WTC11 (cell line): ENCODE measurements around the gene RNU1-2. TPM values are rescaled to one million over a fixed set of nuclear protein-coding genes. Genes with fewer than 3 reads are reported as not detected.

Experiments used
- ATAC-seq: fragments of 200-7000 bp; cut with Tn5 transposase; 2 replicates; pipeline ENCODE4 v1.10.0; 2021; ENCODE audit warnings: mild to moderate bottlenecking, moderate library complexity
- CTCF ChIA-PET: fragments of 300-600 bp; sonication (Branson Sonifier 250); formaldehyde crosslinking; loops from one replicate; lab custom pipeline; 2021; ENCODE audit warnings: antibody characterized with exemption; lab: Charles Lee
- POLR2A ChIA-PET: fragments of 350-600 bp; sonication (Branson Sonifier 250); formaldehyde crosslinking; loops from one replicate; lab custom pipeline; 2021; ENCODE audit warnings: antibody characterized with exemption; lab: Charles Lee
- DNase-seq: peaks from one replicate; pipeline ENCODE4 v3.0.0; 2021; ENCODE audit warnings: low spot score
- H3K27ac Mint-ChIP-seq: 2 replicates; pipeline ENCODE4 v1.8.0; 2021; ENCODE audit warnings: mixed read lengths
- H3K27me3 Mint-ChIP-seq: 2 replicates; pipeline ENCODE4 v1.8.0; 2021; ENCODE audit warnings: low read depth, mild to moderate bottlenecking, moderate library complexity, mixed read lengths
- H3K36me3 Mint-ChIP-seq: 2 replicates; pipeline ENCODE4 v1.8.0; 2021; ENCODE audit warnings: mixed read lengths
- H3K4me1 Mint-ChIP-seq: 2 replicates; pipeline ENCODE4 v1.8.0; 2022; ENCODE audit warnings: mixed read lengths
- H3K4me3 Mint-ChIP-seq: 2 replicates; pipeline ENCODE4 v1.8.0; 2021; ENCODE audit warnings: mild to moderate bottlenecking, moderate library complexity, mixed read lengths
- H3K9me3 Mint-ChIP-seq: 2 replicates; pipeline ENCODE4 v1.8.0; 2021; ENCODE audit warnings: mixed read lengths
- JUN ChIP-seq: sonication (generic); formaldehyde crosslinking; IDR thresholded peaks from 2 replicates; pipeline ENCODE4 v1.8.0; 2023; ENCODE audit warnings: mild to moderate bottlenecking, missing genetic modification reagents
- KAT7 ChIP-seq: sonication (generic); formaldehyde crosslinking; IDR thresholded peaks from 2 replicates; pipeline ENCODE4 v1.8.1; 2023; ENCODE audit warnings: missing genetic modification reagents, mild to moderate bottlenecking, borderline replicate concordance
- MXD4 ChIP-seq: fragments of 250-450 bp; sonication (Bioruptor Pico); IDR thresholded peaks from 2 replicates; pipeline ENCODE4 v1.8.0; 2021; ENCODE audit warnings: mild to moderate bottlenecking, moderate library complexity, borderline replicate concordance
- NR1H2 ChIP-seq: sonication (generic); formaldehyde crosslinking; IDR thresholded peaks from 2 replicates; pipeline ENCODE4 v1.9.0; 2021; ENCODE audit warnings: mild to moderate bottlenecking, moderate library complexity, missing genetic modification reagents
- SOX15 ChIP-seq: fragments of 250-450 bp; sonication (Bioruptor Pico); IDR thresholded peaks from 2 replicates; pipeline ENCODE4 v1.9.0; 2021; ENCODE audit warnings: mild to moderate bottlenecking
- SP1 ChIP-seq: sonication (generic); formaldehyde crosslinking; conservative IDR thresholded peaks from 2 replicates; pipeline ENCODE4 v1.8.1; 2022; ENCODE audit warnings: missing genetic modification reagents
- TEAD4 ChIP-seq: sonication (generic); formaldehyde crosslinking; IDR thresholded peaks from 2 replicates; pipeline ENCODE4 v1.8.0; 2022; ENCODE audit warnings: mild to moderate bottlenecking, missing genetic modification reagents
- TP53 ChIP-seq: sonication (generic); formaldehyde crosslinking; IDR thresholded peaks from 2 replicates; pipeline ENCODE4 v1.8.1; 2023; ENCODE audit warnings: mild to moderate bottlenecking, missing genetic modification reagents
- ZNF263 ChIP-seq: sonication (generic); formaldehyde crosslinking; IDR thresholded peaks from 2 replicates; pipeline ENCODE4 v1.8.1; 2022; ENCODE audit warnings: low read depth, mild to moderate bottlenecking, moderate library complexity, missing genetic modification reagents
- ZNF416 ChIP-seq: fragments of 250-450 bp; sonication (Bioruptor Pico); IDR thresholded peaks from 2 replicates; pipeline ENCODE4 v1.9.0; 2021; ENCODE audit warnings: mild to moderate bottlenecking, inconsistent platforms
- ZNF423 ChIP-seq: fragments of 250-450 bp; sonication (Bioruptor Pico); IDR thresholded peaks from 2 replicates; pipeline ENCODE4 v2.1.2; 2022; ENCODE audit warnings: mild to moderate bottlenecking, moderate library complexity
- total RNA-seq: library from RNA; stranded (reverse); gene quantifications from 3 replicates; pipeline ENCODE4 v1.2.3, GENCODE V29; 2021
- TF ChIP-seq, protein P1 (sequence below): sonication (generic); formaldehyde crosslinking; conservative IDR thresholded peaks from 2 replicates; pipeline ENCODE4 v1.8.1; 2022; ENCODE audit warnings: mild to moderate bottlenecking, missing genetic modification reagents
- TF ChIP-seq, protein P2 (sequence below): sonication (generic); formaldehyde crosslinking; IDR thresholded peaks from 2 replicates; pipeline ENCODE4 v1.8.1; 2023; ENCODE audit warnings: mild to moderate bottlenecking, missing genetic modification reagents
- TF ChIP-seq, protein P3 (sequence below): fragments of 250-450 bp; sonication (Bioruptor Pico); IDR thresholded peaks from 2 replicates; pipeline ENCODE4 v1.8.0; 2021; ENCODE audit warnings: mild to moderate bottlenecking
- TF ChIP-seq, protein P4 (sequence below): fragments of 250-450 bp; sonication (Bioruptor Pico); IDR thresholded peaks from 2 replicates; pipeline ENCODE4 v2.1.2; 2022; ENCODE audit warnings: mild to moderate bottlenecking, moderate library complexity
- TF ChIP-seq, protein P5 (sequence below): fragments of 250-450 bp; sonication (Bioruptor Pico); conservative IDR thresholded peaks from 2 replicates; pipeline ENCODE4 v1.9.0; 2021; ENCODE audit warnings: mild to moderate bottlenecking
- TF ChIP-seq, protein P6 (sequence below): sonication (generic); formaldehyde crosslinking; IDR thresholded peaks from 2 replicates; pipeline ENCODE4 v1.8.1; 2022; ENCODE audit warnings: mild to moderate bottlenecking, moderate library complexity, missing genetic modification reagents
- TF ChIP-seq, protein P7 (sequence below): sonication (generic); formaldehyde crosslinking; IDR thresholded peaks from 2 replicates; pipeline ENCODE4 v1.8.1; 2023; ENCODE audit warnings: mild to moderate bottlenecking, missing genetic modification reagents
- TF ChIP-seq, protein P8 (sequence below): sonication (generic); formaldehyde crosslinking; IDR thresholded peaks from 2 replicates; pipeline ENCODE4 v1.8.0; 2022; ENCODE audit warnings: mild to moderate bottlenecking, missing genetic modification reagents
- TF ChIP-seq, protein P9 (sequence below): sonication (generic); formaldehyde crosslinking; IDR thresholded peaks from 2 replicates; pipeline ENCODE4 v1.8.0; 2023; ENCODE audit warnings: missing genetic modification reagents
- TF ChIP-seq, protein P10 (sequence below): sonication (generic); formaldehyde crosslinking; IDR thresholded peaks from 2 replicates; pipeline ENCODE4 v1.8.0; 2023; ENCODE audit warnings: mild to moderate bottlenecking, missing genetic modification reagents

RNU1-2 gene
- total RNA-seq, 1 experiment from 2014 or later: 1,197 TPM

DNA sequence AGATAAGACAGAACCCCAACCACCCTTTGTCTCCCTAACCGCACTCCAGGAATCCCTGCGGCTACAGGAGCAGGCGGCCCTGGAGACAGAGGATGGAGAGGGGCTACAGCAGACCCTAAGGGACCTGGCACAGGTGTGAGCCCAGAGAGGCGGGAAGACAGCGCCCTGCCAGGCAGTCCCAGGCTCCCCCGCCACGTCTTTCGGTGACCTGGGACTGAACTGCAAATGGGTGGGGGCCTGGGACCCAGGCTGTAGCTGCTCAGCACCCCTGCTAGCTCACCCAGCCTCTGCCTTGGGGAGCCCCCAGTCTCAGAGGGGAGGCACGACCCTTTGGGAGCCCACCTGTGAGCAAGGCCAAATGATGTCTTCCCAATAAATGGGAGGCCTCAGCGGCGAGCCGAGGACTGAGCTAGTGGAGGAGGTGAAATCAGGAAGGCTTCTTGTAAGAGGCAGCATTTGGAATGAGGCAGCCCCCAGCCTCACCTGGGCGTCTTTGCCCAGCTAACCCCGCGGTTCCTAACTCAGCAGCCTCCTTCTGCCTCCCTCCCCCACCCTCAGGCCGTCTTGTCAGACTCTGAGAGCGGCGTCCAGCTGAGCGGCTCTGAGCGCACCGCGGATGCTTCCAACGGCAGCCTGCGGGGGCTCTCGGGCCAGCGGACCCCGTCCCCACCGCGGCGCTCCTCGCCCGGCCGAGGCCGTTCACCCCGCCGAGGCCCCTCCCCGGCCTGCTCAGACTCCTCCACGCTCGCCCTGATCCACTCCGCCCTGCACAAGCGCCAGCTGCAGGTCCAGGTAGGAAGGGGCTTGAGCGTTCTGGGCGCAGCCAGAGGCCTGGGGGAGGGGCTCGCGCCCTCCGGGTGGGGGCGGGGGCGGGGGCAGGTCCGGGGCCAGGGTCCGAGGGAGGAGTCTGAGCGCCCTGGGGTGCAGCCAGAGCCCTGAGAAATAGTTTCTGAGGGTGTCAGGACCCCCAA, 42.9 kb downstream of the RNU1-2 start:
- H3K27me3 Mint-ChIP-seq: no peaks in the 10 kb centered on the region

More for the DNA sequence above, 42.9 kb downstream of the RNU1-2 start:
- H3K36me3 Mint-ChIP-seq: peaks cover 43% of the 10 kb centered on the region
- H3K4me1 Mint-ChIP-seq: peaks cover 10% of the 10 kb centered on the region
- ChIA-PET CTCF (interaction anchor here (0.7 to 2.6 kb wide), 11 partner anchors 9 to 318 kb away, joined by 3 to 11 read pairs (median 4); no protein-coding TSS in a partner anchor), POLR2A (no interaction called here)
- H3K9me3 Mint-ChIP-seq: no peaks in the 10 kb centered on the region
- DNase-seq: peak; percentile 71
- peak overlapping the region; percentile 45 for H3K27ac Mint-ChIP-seq
- peak overlapping the region; percentile 40 for H3K4me3 Mint-ChIP-seq
- peak; percentile 72 for ATAC-seq
- TF ChIP-seq SOX15 (CRISPR knock-in tag) (no peak), ZNF423 (CRISPR knock-in tag) (peak; percentile 55; the same call in 1 of the 2 replicates), MXD4 (CRISPR knock-in tag) (no peak), ZNF416 (no peak), SP1 (0 out of 2 replicates have a peak, but pooled peaks have one; percentile 10), TP53 (CRISPR knock-in tag) (0 out of 2 replicates have a peak, but pooled peaks have one; percentile 34), JUN (CRISPR knock-in tag) (no peak), NR1H2 (no peak), ZNF263 (peak; percentile 28; the same call in 1 of the 2 replicates), KAT7 (CRISPR knock-in tag) (0 out of 2 replicates have a peak, but pooled peaks have one; percentile 38), TEAD4 (no peak)
- TF ChIP-seq, protein P1, sequence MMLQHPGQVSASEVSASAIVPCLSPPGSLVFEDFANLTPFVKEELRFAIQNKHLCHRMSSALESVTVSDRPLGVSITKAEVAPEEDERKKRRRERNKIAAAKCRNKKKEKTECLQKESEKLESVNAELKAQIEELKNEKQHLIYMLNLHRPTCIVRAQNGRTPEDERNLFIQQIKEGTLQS: no peak
- TF ChIP-seq, protein P2, sequence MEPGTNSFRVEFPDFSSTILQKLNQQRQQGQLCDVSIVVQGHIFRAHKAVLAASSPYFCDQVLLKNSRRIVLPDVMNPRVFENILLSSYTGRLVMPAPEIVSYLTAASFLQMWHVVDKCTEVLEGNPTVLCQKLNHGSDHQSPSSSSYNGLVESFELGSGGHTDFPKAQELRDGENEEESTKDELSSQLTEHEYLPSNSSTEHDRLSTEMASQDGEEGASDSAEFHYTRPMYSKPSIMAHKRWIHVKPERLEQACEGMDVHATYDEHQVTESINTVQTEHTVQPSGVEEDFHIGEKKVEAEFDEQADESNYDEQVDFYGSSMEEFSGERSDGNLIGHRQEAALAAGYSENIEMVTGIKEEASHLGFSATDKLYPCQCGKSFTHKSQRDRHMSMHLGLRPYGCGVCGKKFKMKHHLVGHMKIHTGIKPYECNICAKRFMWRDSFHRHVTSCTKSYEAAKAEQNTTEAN (CRISPR knock-in tag): no peak
- TF ChIP-seq, protein P3, sequence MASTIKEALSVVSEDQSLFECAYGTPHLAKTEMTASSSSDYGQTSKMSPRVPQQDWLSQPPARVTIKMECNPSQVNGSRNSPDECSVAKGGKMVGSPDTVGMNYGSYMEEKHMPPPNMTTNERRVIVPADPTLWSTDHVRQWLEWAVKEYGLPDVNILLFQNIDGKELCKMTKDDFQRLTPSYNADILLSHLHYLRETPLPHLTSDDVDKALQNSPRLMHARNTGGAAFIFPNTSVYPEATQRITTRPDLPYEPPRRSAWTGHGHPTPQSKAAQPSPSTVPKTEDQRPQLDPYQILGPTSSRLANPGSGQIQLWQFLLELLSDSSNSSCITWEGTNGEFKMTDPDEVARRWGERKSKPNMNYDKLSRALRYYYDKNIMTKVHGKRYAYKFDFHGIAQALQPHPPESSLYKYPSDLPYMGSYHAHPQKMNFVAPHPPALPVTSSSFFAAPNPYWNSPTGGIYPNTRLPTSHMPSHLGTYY: no peak
- TF ChIP-seq, protein P4, sequence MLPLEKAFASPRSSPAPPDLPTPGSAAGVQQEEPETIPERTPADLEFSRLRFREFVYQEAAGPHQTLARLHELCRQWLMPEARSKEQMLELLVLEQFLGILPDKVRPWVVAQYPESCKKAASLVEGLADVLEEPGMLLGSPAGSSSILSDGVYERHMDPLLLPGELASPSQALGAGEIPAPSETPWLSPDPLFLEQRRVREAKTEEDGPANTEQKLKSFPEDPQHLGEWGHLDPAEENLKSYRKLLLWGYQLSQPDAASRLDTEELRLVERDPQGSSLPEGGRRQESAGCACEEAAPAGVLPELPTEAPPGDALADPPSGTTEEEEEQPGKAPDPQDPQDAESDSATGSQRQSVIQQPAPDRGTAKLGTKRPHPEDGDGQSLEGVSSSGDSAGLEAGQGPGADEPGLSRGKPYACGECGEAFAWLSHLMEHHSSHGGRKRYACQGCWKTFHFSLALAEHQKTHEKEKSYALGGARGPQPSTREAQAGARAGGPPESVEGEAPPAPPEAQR (CRISPR knock-in tag): no peak
- TF ChIP-seq, protein P5, sequence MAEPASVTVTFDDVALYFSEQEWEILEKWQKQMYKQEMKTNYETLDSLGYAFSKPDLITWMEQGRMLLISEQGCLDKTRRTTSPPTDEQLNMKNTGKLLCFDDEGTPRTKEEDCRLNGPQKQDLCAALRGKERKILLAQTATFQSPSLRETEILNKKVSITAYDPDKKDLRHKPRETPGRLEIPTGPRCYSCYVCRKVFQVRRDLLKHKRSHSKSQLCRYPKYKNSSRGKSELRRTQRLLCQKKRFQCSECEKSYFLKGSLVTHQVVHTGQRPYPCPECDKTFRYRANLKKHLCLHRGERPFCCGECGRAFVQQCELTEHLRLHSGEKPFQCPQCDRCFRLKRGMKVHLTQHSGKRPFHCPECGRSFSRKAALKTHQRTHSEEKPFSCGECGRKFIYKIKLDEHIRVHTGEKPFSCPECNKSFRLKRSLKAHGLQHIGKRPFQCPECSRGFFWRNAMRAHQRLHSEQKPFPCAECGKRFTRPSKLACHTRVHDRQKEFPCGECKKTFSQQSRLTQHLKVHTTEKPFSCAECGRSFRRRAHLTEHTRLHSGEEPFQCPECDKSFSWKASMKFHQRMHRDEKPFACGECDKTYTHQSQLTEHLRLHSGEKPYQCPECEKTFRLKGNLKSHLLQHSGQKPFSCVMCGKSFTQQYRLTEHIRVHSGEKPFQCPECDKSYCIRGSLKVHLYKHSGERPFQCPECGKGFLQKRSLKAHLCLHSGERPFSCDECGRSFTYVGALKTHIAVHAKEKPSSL: no peak
- TF ChIP-seq, protein P6, sequence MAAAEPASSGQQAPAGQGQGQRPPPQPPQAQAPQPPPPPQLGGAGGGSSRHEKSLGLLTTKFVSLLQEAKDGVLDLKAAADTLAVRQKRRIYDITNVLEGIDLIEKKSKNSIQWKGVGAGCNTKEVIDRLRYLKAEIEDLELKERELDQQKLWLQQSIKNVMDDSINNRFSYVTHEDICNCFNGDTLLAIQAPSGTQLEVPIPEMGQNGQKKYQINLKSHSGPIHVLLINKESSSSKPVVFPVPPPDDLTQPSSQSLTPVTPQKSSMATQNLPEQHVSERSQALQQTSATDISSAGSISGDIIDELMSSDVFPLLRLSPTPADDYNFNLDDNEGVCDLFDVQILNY (CRISPR knock-in tag): no peak
- TF ChIP-seq, protein P7, sequence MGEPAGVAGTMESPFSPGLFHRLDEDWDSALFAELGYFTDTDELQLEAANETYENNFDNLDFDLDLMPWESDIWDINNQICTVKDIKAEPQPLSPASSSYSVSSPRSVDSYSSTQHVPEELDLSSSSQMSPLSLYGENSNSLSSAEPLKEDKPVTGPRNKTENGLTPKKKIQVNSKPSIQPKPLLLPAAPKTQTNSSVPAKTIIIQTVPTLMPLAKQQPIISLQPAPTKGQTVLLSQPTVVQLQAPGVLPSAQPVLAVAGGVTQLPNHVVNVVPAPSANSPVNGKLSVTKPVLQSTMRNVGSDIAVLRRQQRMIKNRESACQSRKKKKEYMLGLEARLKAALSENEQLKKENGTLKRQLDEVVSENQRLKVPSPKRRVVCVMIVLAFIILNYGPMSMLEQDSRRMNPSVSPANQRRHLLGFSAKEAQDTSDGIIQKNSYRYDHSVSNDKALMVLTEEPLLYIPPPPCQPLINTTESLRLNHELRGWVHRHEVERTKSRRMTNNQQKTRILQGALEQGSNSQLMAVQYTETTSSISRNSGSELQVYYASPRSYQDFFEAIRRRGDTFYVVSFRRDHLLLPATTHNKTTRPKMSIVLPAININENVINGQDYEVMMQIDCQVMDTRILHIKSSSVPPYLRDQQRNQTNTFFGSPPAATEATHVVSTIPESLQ (CRISPR knock-in tag): no peak
- TF ChIP-seq, protein P8, sequence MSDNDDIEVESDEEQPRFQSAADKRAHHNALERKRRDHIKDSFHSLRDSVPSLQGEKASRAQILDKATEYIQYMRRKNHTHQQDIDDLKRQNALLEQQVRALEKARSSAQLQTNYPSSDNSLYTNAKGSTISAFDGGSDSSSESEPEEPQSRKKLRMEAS (CRISPR knock-in tag): peak; percentile 15; the same call in 1 of the 2 replicates
- TF ChIP-seq, protein P9, sequence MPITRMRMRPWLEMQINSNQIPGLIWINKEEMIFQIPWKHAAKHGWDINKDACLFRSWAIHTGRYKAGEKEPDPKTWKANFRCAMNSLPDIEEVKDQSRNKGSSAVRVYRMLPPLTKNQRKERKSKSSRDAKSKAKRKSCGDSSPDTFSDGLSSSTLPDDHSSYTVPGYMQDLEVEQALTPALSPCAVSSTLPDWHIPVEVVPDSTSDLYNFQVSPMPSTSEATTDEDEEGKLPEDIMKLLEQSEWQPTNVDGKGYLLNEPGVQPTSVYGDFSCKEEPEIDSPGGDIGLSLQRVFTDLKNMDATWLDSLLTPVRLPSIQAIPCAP (CRISPR knock-in tag): no peak
- TF ChIP-seq, protein P10, sequence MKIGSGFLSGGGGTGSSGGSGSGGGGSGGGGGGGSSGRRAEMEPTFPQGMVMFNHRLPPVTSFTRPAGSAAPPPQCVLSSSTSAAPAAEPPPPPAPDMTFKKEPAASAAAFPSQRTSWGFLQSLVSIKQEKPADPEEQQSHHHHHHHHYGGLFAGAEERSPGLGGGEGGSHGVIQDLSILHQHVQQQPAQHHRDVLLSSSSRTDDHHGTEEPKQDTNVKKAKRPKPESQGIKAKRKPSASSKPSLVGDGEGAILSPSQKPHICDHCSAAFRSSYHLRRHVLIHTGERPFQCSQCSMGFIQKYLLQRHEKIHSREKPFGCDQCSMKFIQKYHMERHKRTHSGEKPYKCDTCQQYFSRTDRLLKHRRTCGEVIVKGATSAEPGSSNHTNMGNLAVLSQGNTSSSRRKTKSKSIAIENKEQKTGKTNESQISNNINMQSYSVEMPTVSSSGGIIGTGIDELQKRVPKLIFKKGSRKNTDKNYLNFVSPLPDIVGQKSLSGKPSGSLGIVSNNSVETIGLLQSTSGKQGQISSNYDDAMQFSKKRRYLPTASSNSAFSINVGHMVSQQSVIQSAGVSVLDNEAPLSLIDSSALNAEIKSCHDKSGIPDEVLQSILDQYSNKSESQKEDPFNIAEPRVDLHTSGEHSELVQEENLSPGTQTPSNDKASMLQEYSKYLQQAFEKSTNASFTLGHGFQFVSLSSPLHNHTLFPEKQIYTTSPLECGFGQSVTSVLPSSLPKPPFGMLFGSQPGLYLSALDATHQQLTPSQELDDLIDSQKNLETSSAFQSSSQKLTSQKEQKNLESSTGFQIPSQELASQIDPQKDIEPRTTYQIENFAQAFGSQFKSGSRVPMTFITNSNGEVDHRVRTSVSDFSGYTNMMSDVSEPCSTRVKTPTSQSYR (CRISPR knock-in tag): 0 out of 2 replicates have a peak, but pooled peaks have one; percentile 49
